SHP77 treated with DMSO at 0.1 percent for 48 hours (cell line): ENCODE measurements around the gene KLHL29.

ENCODE experiments used
- DNase-seq: peaks from one replicate; lab custom pipeline; 2025; lab: John Stamatoyannopoulos, UW

KLHL29 gene

DNA sequence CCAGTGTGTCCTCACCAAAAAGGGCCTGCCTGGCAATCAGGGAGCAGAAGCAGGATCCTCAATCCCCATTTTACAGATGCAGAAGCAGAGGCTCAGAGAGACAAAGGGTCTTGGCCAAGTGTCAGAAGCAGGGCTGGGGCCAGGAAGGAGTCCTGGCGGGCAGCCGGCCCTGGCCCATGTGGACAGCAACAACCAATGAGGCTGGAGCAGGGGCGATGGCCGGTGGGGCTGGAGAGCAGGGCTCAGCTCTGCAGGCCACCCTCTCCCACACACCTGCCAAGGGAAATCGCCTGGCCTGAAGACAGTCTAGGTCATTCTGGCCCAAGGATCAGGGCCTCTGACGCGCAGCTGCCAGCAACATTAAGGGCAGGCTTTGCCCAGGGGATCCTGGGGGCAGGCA lies 298.0 kb downstream of the KLHL29 start:
- DNase-seq, result no peak

- DNase-seq, result no peak
Measured at GRCh38 chr2:23684395-23685176, 299.6 kb downstream of the KLHL29 start.

- DNase-seq, result no peak
Measured at GRCh38 chr2:23685181-23685580, 300.2 kb downstream of the KLHL29 start.

DNA sequence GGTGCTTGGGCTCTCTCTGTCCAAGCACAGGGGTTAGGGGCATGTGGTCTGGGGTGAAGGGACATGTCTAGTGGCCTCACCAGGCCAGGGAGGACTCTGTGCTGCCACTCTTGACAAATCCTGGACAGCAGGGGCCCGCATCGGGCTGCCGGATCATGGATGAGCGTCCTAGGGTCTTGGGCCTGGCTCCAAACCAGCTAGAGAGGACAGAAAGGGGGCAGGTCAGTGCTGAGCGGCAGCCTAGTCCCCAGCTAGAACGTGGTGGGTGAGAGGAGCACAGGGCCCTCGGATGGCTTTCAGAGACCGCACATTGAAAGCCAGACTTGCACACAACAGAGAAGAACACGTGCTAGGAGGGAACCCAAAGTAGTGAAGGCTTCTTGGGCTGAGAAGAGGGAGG lies 300.7 kb downstream of the KLHL29 start:
- no peak for DNase-seq

DNA sequence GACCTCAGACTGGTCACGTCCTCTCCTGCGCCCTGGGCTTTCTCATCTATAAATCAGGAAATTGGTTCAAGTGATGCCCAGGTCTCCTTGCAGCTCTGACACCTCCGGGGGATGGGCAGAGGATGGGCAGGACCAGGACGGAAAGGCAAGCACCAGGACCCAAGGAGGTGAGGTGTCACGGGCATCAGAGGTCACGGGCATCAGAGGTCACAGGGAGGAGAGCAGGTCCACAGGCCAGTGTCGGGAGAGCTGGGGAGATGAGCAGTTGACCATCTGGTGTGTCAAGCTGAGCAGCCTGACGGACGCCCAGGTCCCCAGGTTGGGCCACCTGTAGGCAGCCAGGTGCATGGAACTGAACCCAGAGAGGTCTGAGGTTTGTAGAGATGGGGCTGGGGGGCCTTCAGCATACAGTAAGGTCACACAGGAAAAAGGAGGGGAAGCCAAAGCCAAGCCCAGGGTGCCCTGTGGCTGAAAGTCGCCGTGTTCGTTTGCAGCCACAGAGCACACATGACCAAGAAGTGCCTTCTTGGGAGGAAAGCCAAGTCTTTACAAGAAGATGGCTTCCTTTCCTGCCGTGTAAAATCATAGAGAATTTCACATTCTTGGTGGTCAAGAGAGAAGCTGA lies 301.5 kb downstream of the KLHL29 start:
- DNase-seq, result no peak

- DNase-seq, result no peak
Measured at GRCh38 chr2:23687214-23687613, 302.2 kb downstream of the KLHL29 start.

DNA sequence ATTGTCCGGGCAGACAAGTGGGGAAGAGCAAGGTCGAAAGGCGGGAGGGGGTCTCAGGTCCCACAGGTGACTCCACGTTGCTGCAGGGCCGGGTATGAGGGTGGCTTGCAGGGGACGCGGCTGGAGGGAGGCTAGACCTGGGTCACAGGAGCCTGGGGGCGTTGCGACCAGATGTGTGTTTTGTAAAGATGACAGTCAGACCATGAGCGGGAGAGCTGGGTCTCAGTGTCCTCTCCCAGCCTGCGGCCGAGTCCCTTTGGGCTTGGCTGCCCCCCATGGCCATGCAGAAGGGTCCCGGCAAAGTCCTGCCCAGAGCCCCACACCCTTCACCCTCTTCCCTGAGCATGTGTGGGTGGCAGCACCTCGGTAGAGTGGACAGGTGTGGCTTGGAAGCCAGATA lies 302.7 kb downstream of the KLHL29 start:
- DNase-seq, result no peak

DNA sequence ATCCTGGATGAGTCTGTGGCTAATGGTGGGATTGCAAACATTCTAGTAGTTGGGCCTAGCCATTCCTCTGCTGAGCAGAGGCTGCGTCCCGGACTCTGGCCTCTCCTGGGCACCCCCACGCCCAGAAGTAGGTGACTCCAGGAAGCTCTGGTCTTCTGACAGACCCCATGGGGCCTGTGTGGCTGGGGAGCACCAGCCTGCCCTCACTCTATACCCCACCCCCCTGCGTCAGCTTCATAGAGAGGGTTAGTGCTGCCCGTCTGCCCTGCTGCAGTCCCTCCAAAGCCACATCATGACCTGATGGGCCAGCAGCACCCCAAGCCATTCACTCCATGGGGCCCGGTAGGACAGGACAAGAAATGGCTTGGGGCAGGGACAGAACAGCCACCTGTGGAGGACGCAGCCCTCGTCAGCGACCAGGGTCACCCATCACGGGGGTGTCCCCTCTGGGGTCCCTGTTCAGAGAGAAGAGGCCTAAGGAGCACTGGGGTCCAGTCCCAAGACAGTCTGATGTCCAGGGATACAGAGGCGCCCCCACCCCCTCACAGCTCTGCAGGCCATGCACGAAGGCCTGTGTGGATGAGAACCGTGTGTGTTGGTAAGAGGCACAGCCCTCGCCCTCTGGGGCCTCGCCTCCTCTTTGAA lies 303.6 kb downstream of the KLHL29 start:
- no peak for DNase-seq

DNA sequence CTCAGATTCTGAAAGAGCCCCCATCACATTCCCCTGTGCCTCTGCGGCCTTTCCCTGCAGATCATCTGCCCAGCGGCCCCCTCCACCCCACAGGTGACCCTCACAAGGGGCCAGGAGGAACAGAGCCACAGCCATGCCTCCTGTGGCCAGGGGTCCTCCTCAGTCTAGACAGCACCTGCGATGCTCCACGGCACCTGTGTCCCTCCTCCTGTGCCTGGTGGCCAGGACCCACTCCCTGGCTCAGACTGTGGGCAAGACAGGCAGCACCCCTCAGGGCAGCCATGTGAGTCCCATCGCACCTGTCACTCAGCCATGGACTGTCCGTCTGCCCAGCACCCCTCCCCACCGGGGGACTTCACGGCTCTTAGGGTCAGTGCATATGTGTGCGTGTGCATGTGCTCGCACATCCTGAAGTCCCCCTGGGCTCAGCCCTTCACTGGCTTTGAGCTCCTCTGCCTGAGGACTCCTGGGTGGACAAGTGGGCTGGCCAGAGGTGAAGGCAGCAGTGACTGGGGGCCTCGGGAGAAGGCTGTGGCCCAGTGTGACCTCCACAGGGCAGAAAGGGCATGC lies 304.2 kb downstream of the KLHL29 start:
- no peak for DNase-seq

DNA sequence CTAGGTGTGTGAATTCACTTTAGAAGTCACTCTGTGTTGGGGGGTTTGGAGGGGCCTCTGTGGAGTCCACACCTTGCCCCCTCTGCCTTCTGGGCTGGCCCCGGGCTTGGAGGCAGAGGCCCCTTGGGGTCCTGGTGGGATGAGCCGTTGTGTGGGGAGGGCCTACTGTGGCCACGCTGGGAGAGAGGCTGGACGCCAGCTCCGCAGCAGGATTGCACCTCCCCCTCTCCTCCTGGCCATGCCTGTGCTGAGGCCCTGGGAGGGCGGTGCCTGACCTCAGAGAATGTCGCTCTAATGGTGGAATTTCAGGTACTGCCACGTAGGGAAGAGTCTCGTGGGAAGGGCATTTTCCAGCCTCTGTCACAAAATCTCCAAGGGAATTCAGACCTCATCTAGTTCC lies 304.9 kb downstream of the KLHL29 start:
- no peak for DNase-seq

DNA sequence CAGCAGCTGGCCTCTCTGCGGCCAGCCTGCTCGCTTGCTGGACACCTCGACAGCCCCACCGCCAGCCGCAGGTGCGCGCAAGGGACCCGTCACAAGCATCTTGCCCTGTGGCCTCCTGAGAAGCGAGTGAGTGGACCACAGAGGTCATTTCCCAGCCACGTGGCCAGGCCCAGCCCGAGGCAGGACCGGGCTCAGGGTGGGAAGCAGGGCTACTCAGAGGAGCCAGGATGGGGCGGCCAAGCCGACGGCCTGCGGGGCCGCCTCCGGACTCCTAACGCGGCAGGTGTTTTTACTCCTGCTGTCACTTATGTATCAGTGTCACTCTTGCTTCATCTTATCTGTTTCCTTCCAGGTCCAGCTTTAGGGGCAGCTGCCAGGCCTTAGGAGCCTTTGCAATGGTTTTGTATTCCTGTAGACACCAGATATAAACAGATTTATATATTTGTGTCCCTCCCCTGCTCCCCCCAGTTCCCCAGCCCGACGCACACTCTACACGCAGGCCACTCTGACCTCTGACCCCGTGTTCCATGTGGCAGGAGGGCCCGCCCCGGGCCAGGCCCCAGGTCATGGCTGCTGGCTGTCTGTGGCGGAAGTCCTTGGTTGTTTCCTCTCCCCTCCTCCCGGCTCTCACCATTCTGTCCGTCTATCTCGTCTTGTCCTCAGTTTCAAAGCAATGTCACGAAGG lies 305.6 kb downstream of the KLHL29 start:
- DNase-seq, result no peak

DNA sequence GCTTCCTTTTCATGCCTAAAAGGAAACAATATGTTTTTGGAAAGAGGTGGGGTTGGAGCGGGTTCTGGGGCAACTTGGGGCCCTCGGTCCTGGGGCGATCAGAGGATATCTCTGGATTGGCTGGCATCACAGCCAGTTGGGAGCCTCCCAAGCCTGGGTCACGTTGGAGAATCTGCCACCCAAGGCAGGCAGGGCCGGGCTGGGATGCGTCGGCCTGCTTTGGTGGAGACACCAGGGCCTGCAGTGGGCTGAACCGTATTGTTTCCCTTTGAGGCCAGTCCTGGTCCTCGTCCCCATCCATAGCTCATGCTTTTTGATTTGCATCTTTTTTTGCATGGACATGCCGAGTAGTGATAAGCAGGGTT lies 306.1 kb downstream of the KLHL29 start:
- no peak for DNase-seq

DNA sequence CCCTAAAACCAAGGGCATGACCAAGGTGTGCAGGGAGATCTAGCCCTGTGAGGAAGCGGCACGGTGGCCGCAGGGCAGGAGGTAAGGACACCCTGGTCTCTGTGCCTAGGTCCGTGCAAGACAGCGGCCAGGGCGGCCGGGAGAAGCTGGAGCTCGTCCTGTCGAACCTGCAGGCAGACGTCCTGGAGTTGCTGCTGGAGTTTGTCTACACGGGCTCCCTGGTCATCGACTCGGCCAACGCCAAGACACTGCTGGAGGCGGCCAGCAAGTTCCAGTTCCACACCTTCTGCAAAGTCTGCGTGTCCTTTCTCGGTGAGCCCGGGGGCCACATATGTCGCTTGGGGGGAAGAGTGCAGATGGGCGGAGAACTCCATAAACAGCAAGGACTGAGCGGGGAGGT lies 306.6 kb downstream of the KLHL29 start:
- no peak for DNase-seq

DNA sequence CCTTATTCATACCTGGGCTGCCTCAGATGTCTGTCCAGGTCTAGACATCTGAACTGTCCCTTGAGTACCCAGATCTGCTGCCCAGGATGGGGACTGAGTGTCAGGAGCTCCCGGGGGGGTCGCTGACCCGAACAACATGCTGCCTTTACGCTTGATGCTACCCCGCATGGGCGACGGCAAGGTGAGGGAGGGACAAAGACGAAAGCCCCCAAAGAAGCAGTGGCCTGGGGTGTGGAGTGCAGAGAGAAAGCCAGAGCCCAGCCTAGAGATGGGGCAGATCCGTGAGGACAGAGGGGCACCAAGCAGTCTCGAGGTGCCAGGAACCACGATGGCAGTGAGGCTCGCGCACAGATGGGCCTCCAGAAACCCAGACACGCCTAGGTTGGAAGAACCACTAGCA lies 307.3 kb downstream of the KLHL29 start:
- DNase-seq, result no peak

- DNase-seq, result no peak
Measured at GRCh38 chr2:23692851-23693605, 308.0 kb downstream of the KLHL29 start.

- DNase-seq, result no peak
Measured at GRCh38 chr2:23693606-23693951, 308.6 kb downstream of the KLHL29 start.

DNA sequence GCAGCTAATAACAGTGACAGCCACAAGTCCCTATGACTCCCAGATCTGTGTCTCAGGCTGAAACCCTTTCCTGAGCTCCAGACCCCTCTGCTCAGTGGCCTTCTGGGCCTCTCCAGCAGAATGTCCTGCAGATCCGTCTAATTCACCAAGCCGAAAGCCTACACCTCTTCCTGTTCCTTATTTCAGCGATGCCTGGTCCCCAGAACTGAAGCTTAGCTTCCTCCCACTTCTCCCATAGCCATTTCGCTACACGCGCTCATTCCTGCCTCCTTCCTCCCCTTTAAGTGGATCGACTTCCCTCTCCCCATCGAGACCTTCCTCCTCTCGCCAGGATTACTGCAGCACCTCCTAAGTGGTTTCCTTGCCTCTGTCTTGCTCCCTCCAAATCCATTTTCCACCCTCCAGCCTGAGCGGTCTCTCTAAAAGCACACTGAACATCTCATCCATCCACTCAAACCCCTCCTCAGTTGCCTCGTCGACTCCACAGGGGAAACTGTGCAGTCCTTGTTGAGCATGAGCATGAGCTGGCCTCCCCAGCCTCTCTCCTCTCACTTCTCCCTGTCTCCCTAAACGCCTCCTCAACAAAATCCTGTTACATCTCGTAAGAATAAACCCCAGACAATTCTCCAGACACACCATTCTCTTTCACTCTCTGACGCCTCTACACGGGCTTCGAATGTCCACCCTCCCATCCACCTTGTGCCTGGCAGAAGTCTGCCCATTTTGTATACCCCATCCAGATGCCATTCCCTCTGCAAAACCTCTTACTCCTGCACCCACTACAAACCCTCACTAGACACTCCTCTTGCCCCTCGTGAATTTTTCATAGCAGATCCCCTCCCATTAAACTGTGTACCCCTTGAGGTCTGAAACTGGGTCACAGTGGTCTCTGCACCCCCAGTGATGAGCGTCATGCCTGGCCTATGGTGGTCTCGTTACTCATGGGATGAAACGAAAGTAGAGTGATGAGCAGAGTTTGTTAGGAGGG lies 309.4 kb downstream of the KLHL29 start:
- no peak for DNase-seq

GRCh38 chr2:23695214-23695889 lies 310.4 kb downstream of the KLHL29 start:
- DNase-seq, result no peak

DNA sequence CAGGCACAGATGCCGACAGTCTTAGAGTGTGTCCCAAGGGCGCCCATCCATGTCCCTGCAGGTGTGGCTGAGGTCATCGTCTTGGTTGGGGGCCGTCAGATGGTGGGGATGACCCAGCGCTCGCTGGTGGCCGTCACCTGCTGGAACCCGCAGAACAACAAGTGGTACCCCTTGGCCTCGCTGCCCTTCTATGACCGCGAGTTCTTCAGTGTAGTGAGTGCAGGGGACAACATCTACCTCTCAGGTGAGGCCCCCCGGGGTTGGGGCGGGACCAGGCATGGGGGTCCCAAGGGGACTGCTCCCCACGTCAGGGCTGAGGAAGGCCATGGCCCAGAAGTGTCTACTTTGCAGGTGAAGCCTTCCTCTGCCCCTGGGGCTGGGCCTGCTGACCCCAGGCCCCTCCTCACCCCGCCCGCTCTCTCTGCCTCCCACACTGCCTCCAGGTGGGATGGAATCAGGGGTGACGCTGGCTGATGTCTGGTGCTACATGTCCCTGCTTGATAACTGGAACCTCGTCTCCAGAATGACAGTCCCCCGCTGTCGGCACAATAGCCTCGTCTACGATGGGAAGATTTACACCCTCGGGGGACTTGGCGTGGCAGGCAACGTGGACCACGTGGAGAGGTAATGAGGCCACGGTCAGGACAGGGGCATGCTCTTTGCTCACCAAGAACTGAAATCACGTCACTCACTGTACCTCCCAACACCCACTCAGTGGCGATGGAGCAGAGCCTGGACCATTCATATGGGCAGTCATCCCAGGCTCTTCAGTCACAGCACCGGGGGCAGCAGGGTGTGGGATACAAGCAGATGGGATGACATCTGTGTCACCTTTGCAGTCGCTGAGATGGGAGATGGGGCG lies 311.1 kb downstream of the KLHL29 start:
- DNase-seq, result no peak
